Epithelial cell of proximal tubule (primary cell): ENCODE data around the gene NLGN1. TPM values are rescaled to one million over a fixed set of nuclear protein-coding genes. Genes with fewer than 3 reads are reported as not detected.

ENCODE experiments used
- DNase-seq: peaks from one replicate; pipeline ENCODE4 v3.0.0-alpha.2; 2011; ENCODE audit warnings: low read depth
- H3K4me3 ChIP-seq: 2 replicates; pipeline ENCODE4 v1.5.1; 2011; ENCODE audit warnings: low read depth, mild to moderate bottlenecking, low read length
- total RNA-seq: library from RNA; depleted of rRNA; stranded (reverse); fragments of >200 nt; gene quantifications from 2 replicates; pipeline ENCODE4 v1.2.3, GENCODE V29; 2015
- TF ChIP-seq, protein P1 (sequence below): conservative IDR thresholded peaks from 2 replicates; pipeline ENCODE4 v1.5.1; 2012; ENCODE audit warnings: low read depth, mild to moderate bottlenecking, low read length

NLGN1 gene
- total RNA-seq, 1 donor from 2014 or later = 1.9 TPM

GRCh38 chr3:173734473-173734872 is 336.9 kb downstream of the NLGN1 start:
- DNase-seq = no peak
- H3K4me3 ChIP-seq = no peak overlapping the region
- TF ChIP-seq, protein P1, sequence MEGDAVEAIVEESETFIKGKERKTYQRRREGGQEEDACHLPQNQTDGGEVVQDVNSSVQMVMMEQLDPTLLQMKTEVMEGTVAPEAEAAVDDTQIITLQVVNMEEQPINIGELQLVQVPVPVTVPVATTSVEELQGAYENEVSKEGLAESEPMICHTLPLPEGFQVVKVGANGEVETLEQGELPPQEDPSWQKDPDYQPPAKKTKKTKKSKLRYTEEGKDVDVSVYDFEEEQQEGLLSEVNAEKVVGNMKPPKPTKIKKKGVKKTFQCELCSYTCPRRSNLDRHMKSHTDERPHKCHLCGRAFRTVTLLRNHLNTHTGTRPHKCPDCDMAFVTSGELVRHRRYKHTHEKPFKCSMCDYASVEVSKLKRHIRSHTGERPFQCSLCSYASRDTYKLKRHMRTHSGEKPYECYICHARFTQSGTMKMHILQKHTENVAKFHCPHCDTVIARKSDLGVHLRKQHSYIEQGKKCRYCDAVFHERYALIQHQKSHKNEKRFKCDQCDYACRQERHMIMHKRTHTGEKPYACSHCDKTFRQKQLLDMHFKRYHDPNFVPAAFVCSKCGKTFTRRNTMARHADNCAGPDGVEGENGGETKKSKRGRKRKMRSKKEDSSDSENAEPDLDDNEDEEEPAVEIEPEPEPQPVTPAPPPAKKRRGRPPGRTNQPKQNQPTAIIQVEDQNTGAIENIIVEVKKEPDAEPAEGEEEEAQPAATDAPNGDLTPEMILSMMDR = no peak

DNA sequence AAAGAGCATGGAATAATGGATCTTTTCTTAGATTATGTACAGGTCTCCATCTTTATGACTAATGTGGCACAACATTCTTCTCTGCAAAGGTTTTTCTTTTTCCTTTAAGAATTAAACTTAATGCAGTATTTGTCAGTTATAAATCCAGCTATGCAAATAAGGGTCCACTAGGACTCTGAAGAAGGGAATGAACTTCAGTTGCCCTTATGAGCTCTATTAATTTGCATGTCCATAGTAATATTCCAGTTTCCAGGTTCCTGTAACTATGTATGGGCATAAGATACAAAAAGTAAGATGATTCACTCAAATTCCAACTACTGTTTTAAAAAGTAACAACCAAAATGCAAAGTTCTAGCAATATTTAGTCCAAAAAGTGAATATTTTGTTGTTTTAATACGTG is 337.4 kb downstream of the NLGN1 start:
- DNase-seq = no peak
- no peak overlapping the region for H3K4me3 ChIP-seq
- TF ChIP-seq, protein P1 = no peak

- TF ChIP-seq, protein P1 = no peak
- no peak for DNase-seq
- no peak overlapping the region for H3K4me3 ChIP-seq
These were observed 338.3 kb downstream of the NLGN1 start for GRCh38 chr3:173735841-173736240.

GRCh38 chr3:173737167-173737808 is 339.7 kb downstream of the NLGN1 start:
- no peak overlapping the region for H3K4me3 ChIP-seq
- TF ChIP-seq, protein P1 = no peak
- DNase-seq = no peak

GRCh38 chr3:173739726-173740125 is 342.2 kb downstream of the NLGN1 start:
- TF ChIP-seq, protein P1 = no peak
- DNase-seq = no peak

DNA sequence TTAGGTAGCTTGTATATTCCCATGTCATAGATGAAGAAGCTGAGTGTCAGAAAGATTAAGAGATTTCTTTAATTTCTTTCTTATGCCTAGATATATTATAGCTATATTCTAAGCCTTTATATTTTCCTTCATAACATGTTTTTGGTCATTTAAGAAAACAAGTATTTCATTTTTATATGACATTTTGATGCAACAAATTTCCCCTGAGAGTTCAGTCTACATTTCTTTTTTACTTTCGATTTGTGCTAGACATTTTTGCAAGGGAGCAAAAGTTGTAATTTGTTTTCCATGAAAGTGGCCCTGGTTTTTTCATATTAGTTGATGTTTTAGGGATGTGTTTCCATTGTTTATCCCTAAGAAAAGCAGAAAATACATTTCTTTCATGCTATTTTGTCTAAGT is 344.9 kb downstream of the NLGN1 start:
- TF ChIP-seq, protein P1 = no peak
- DNase-seq = no peak
- H3K4me3 ChIP-seq = no peak overlapping the region

More at GRCh38 chr3:173739726-173740125, 342.2 kb downstream of the NLGN1 start:
- H3K4me3 ChIP-seq = no peak overlapping the region

DNA sequence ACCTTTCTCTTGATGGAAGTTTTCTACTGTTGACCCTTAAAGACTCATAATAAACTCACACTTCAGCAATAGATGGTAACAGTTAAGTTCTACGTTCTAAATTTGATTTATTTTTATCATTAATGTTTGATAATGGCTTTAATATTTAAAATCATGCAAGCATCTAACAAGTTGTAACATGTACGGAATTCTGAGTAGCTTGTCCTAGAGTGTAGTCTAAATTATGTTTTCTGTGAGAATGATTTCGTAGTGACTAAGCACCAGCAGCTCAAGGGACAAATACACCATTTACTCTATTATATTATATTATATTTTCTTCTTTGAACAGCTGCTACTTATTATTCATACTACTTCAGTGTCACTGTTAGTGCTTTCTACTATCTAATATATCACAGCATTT is 345.6 kb downstream of the NLGN1 start:
- TF ChIP-seq, protein P1 = no peak
- H3K4me3 ChIP-seq = no peak overlapping the region
- no peak for DNase-seq
